Smooth muscle cell of the brain vasculature (primary cell): Measurements from ENCODE around the gene CA10.

Experiments
- DNase-seq: peaks from one replicate; pipeline ENCODE4 v3.0.0-alpha.2; 2012; ENCODE audit warnings: low read depth, low spot score

The CA10 gene

DNA sequence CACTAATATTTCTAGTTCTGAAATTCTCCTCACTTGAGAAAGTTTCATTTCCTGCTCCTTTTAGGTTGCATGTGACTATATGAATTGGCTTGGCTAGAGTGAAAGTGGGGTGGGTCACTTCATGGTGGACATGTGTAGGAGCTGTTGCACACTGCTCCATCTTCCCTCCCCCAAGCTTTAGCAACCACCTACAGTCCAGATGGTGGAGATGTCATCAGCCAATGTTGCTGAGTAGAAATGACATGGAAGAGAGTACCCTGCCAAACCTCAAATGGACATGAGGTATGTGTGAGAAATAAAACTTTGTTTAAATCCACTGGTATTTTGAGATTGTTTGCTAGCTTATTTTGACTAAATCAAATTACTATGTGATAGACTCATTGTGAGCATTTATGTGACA, 281.5 kb downstream of the CA10 start:
- no peak for DNase-seq

DNA sequence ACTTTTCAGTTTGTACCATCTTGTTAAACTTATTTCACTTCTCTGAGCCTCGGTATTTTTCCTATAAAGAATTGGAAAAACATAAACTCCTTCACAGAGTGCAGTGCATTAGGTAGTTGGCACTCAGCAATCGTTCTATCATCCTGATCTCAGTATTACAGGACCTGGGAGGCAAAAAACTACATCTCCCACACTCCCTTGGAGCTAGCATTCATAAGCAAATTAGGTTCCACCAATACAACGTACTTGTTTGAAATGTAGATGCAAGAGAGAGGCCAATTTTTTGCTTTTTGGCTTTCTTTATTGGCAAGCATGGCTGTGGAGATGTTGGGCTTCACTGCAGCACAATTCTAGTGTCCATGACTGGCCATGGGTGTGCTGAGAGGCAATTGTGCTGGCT, 285.2 kb downstream of the CA10 start:
- no peak for DNase-seq

DNA sequence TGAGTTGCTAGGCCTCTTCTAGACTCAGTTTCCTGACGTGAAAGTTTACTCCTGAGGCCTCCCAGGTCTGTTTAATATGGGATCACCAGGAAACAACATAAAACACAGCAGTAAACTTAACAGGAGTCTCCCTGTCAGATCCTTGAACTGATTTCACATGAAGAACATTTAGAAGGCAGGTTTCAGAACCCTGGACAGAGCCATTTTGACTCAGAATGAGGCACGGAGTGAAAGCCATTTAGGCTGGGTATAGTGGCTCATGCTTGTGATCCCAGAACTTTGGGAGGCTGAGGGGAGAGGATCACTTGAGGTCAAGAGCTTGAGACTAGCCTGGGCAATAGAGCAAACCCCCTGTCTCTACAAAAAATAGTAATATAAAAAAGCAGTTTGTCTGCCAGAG, 289.1 kb downstream of the CA10 start:
- DNase-seq = no peak

DNA sequence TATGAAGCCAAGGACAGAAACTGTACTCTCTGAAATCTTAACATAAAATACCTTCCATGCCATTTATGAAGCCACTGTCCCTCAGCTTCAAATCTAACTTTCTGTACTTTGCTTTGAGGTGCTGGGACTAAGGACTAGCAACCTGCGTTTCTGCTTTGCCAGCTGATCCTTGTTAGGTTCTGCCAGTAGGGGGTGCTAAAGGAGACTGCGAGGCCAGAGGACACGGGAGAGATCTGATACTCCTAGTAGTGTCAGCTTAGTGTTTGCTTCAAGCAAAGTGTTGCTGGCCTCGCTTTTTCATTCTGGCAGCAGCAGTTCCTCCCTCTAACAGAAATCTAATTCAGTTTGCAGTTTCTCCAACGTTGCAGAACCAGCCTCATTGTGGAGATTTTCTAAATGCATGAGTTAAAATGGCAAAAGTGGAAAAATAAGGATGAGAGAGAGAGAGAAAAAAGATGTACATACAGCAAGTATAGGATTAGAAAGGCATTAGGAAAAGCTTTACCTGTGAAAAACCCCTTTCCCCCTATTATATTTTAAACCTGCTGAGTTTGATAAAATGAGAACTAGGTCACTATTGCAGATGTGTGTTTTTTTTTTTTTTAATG, 297.5 kb downstream of the CA10 start:
- DNase-seq = no peak

DNA sequence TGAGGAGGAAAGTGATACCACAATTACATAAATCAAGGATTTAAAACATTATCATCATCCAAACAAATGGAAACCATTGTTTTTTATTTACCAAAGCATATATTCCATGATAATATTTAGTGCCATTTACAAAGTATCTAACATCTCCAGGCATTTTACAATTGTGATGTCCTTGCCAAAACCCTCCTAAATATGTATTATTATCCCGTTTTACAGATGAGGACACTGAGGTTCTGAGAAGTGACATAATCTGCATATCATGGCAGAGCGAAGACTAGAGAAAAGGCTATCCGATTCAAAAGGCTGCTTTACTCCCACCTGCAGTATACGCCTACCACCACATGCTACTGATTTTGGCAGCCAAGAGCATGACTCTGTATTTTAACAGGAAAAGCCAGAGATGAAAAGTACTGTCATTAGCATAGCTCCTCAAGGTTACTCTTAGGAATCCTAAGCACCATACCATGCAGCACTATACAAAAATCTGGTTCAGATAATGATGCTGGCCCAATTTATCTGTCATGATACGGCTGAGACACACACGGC, 301.4 kb downstream of the CA10 start:
- no peak for DNase-seq

DNA sequence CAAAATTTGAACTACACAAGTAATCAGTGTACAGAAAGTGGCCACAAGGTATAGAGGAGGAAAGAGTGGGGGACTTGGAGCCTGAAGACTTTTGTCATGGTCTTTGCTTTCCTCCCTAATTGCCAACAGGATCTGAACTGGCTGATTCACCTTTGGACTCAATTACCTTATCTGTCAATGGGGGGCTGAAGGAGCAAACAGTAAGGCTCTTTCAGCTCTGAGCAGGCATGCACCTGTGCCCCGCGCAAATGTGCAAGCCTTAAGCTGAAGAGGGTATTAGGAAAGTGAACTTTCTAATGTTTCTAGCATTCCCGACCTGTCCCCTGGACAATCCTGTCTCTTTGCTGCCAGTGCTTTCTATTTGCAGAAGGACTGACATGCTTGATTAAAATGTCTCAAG, 302.7 kb downstream of the CA10 start:
- no peak for DNase-seq

DNA sequence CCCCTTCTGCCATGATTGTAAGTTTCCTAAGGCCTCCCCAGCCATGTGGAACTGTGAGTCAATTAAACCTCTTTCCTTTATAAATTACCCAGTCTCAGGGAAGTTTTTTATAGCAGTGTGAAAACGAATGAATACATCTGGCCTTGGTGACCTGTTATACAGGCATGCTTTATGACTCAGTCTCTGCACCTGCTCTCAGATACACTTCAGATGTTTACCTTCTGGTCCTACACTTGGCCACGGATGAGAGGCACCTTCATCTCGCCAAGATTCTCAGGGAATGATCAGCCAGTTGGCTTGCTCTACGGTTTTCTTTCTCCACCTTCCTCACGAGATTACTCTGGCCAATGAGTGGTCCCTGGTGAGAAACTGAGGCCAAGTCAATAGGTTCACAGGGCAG, 304.7 kb downstream of the CA10 start:
- no peak for DNase-seq

DNA sequence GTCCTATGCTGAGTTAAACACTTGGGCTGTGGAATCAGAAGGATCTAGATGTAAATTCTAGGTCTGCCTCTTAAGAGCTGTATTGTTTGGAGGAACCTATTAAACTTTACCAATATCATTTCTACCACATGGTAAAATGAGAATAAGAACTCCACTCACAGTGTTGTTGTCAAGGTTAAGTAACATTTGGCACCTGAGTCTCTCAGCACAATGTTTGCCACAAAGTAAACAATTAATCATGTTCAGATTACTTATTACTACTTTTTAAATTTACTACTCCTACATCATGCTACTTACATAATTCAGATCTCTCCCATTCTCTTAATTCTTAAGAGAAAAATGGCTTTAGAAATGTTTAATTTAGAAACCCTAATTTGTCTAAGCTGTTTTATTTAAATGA, 305.9 kb downstream of the CA10 start:
- DNase-seq = no peak

DNA sequence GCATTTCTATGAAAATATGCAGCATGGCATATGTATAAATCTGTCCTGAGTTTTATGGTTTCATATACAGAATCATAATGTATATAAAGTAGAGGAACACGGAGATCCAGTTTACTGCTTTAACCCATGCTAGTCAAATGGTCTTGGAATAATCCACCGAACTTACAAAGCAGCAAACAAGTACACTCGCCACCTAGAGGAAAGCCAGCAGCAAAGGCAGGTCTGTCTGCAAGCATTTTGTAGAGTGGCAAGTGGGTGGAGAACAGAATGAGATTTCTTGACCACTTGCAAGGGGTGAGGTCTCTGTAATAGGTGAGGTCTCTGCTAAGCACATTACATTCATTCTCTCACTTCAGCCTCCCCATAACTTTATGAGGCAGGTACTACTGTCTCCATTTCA, 308.3 kb downstream of the CA10 start:
- no peak for DNase-seq

DNA sequence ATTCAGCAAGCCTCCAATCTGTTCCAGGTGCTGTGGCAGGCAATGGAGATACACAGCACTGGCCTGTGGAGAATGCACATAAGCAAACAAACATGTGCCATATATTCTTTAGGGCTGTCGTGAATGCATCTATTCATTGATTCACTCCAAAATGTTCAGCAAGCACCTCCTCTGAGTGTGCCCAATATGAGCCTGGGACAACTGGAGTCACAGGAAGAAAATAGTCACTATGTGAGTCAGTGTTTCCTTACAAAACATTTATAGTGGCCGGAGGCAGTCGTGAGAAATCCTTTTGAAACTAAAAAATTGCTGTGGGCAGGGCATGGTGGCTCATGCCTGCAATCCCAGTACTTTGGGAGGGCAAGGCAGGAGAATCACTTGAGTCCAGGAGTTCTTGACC, 310.1 kb downstream of the CA10 start:
- DNase-seq = no peak

DNA sequence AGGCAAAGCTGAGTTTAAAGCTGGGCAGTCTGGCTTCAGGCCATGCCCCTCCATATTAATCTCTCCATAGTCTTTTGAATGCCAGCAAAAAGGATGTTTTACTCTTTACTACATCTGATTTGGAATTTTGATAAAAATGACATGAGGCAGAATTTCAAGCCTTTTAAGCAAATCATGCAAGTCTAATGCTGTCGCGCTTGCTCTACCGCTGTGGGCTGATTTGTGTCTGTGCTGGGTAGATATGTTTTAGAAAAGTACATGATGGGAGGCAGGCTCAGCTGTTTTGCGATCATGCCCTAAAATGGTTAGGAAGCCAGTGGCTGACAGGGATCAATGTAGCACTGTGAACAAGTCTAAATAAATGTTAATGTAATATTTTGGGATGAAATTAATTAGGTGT, 311.9 kb downstream of the CA10 start:
- DNase-seq = no peak

DNA sequence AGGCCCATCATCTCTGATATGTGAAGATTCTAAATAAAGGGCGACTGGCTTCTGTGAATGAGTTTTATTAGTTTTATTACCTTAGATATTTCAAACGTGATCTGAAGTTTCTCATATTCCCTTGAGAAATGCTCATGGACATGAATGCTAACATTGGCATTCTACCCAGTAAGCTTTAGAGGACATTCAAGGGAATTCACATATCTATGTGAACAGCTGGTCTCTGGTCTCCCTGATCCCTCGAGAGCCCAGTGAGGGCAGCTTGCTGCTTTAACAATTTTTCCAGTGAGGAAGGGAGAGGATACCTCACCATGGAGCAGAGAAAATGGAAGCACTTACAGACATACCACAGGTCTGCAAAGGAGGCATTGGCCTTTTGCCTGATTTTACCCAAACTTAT, 312.7 kb downstream of the CA10 start:
- no peak for DNase-seq

DNA sequence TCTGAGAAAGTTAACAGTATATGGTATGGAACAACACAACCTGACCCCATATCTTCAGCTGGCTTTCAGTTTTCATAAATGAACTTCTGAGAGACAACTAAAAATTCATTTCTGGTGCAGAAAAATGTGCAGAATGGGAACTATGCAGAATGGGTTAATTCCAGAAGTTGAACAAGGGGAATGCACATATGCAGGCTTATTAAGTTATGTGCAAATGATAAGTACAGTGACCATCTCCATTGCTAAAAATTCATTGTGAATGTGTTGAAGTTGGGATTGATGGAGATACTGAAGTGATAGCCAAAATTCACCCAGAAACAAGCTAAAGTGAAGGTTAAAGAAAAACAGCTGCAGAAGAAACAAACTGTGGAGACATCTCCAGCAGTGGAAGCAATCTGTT, 315.8 kb downstream of the CA10 start:
- no peak for DNase-seq

DNA sequence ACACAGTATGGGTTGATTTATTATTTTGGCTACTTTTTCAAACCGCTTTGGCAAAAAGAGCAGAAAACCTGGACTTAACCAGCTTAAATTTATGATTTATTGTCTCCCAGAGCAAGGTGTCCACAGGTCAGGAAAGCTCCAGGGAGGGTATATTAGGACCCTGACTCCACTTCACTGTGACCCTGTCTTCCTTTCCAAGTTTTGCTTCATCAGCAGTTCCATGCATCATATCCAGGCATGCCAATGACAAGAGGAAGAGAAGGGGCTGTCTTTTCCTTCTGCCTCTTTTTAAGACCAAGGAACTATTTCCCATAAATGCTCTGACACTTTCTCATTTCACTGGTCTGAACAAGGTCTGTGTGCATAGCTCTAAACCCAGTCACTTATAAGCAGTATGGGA, 316.8 kb downstream of the CA10 start:
- DNase-seq = no peak

DNA sequence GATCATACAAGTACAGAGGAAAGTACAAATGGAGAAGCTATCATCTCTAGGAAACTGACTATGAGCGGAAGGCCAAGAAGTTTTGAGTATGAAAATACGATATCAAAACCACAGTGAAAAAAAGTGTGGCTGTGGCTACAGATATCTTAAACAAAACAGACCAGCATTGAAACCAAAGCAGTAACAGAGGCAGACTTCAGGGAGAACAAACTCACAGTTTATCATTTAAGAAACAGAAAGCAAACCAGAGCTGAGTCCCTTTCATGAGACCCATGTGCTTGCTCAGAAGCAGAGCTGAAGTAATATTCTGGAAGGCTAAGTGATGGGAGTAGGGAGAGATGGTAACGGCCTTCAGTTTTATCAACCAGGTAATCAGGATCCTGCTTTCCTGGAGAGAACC, 317.8 kb downstream of the CA10 start:
- DNase-seq = no peak

DNA sequence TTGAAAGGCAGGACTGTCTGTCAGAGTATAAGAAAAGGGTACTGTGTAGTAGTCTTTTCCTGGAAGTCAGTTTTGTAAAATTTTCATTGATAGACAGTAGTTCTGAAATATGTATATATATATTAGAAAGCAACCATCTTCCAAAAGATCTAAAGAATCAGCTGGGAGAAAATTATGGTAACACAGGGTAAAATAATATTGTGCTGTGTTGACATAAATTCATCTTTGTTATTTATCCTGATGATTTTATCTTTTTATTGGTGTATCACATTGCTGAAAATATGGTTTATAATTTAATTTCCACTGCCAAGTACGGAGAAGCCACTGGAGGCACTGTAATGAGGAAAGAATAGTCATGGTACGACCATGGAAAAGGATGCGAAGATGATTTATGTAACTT, 324.9 kb downstream of the CA10 start:
- no peak for DNase-seq

DNA sequence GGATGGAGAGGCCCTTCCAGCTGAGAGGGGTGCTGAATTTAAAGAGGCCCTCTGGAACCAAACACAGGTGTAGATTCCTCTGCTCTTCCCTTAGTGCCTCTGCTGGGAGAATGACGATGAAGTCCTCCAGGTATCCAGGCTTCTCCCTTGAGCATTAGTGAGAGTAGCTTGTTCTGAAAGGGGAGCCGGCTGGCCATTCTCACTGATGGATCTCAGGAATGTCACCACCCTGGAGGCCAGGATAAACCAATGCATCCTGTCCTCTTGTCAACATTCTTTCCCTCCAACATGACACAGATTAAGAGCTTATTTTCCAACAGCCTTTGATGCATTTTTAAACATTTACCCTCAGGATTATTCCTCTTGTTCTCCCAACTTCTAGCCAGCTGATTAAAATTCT, 325.5 kb downstream of the CA10 start:
- no peak for DNase-seq

DNA sequence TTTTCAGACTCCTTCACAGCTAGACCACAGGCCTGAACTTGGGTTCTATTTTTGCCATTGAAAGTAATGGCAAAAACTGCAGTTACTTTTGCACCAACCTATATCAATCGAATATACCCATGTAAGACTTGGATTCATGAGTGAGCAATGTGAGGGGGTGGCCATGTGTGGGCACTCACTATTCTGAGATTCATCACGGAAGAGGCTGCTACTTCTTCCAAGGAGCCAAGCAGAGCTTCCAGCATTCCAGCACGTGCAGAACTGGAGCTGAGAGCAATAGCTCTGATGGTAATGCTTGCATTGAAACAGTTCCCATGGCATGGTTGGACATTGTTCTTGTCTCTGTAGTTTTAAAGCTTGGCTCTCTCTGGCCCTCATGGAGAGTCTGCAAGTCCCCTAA, 327.6 kb downstream of the CA10 start:
- DNase-seq = no peak

DNA sequence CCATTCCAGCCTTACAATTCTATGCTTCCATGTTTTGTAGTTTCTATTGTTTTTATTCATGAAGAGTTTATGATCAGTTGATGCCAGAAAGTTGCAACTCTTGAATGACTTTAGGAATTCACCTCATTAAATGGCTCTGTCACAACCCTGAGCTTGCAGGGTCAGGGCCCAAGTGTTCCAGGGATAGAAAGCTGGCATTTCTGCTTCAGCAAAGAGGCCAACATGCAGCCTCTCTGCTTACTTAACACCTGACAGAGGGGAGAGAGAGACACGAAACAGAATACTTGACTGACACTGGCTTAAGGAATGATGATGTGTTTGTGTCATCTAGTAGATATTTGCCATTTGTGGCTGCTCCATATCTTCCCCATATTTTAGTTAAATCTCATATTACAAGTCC, 328.1 kb downstream of the CA10 start:
- DNase-seq = no peak

DNA sequence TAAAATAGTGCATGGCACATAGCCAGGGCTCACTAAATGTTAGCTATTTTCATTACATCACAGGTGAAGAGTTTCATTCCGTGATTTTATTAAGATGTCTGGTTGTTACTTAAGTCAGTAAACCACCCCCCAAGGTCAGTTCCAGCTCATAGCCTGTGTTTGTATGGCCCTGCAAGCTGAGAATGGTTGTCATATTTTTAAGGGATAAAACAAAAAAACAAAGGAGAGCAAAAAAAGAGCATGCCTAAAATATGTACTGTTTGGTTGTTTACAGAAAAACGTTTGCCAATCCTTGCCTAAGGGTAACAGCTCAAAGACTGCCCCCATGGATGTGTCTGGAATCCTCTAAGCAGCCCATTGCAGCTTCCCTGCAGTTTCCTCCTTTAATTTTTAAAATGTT, 329.6 kb downstream of the CA10 start:
- DNase-seq = no peak

DNA sequence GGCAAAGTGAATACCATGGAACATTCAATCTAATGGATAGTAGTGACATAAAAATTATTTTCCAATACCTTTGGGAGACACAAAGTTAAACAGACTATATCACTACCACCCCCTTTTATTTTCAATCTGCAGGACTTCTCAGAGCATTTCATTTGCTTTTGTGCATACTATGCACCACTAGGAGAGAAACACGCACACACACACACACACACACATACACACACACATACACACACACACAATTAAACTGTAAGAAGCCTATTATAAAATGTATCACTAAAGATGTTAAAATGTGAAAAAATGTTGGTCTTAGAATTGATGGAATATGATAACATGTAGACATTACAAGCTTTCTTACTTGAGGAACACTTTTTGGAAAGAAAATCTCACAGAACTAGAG, 331.4 kb downstream of the CA10 start:
- DNase-seq = no peak

DNA sequence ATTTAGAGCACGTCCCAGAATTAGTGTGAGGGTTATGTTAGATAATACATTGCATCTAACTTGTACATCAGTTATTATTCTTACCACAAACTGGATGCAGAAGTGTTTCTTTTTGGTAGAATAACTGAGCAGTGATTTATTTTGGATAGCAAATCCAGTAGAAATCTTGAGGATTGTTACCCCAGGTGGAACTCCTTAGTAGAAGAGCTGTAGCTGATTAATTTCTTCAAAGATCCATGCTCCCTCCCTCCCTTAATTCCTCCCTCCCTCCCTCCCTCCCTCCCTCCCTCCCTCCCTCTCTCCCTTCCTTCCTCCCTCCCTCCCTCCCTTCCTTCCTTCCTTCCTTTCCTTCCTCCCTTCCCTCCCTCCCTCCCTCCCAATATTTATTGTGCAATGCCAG, 337.7 kb downstream of the CA10 start:
- DNase-seq = no peak

DNA sequence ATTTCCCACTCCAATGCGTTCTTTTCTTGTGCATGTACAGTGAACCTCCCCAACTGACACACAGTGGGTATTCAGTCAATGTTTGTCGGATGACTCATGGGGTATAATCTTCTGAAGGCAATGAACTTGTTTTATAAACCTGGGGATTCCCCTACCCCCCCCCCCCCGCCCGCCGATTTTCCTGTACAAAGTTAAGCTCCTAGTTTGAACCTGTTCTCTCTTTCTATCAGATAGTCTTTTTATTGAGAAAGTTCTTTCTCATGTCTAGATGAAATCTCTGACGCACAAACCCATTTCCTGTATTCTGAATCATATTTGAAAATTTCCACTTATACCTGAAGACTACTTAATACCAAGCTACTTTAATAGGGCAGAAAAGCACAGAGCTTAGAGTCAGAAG, 338.3 kb downstream of the CA10 start:
- DNase-seq = no peak
